H1 (cell line): ENCODE results near the gene DLST. TPM values are rescaled to one million over a fixed set of nuclear protein-coding genes. Genes with fewer than 3 reads are reported as not detected.

Source experiments
- CTCF ChIA-PET: fragments of 300-600 bp; sonication (Branson Sonifier 250); formaldehyde crosslinking; loops from one replicate; lab custom pipeline; 2021; ENCODE audit not compliant: partially characterized antibody; lab: Charles Lee
- POLR2A ChIA-PET: fragments of 300-600 bp; sonication (Branson Sonifier 250); formaldehyde crosslinking; loops from one replicate; lab custom pipeline; 2021; ENCODE audit warnings: inconsistent platforms; ENCODE audit not compliant: partially characterized antibody; lab: Charles Lee
- DNase-seq, 2 experiments: peaks; one replicate each; pipeline versions ENCODE4 v3.0.0 to v3.0.0-alpha.2; 2010 to 2022; ENCODE audit warnings: low spot score in 2 of 2, low read depth in 1 of 2, mixed read lengths in 1 of 2
- FAIRE-seq: peaks from 2 replicates; lab custom pipeline; 2011; peaks lifted over from hg19 to GRCh38; lab: Jason Lieb, UNC
- H2AFZ ChIP-seq: 2 replicates; pipeline ENCODE4 v1.8.1; 2012; ENCODE audit warnings: low read length, inconsistent platforms
- H2AK5ac ChIP-seq: 2 replicates; pipeline ENCODE4 v1.6.1; 2013; ENCODE audit warnings: low read depth, low read length
- H2BK120ac ChIP-seq: replicated peaks from 2 replicates; pipeline ENCODE3; 2013; ENCODE audit warnings: low read depth, low read length, inconsistent platforms
- H2BK12ac ChIP-seq: 2 replicates; pipeline ENCODE4 v1.6.1; 2013; ENCODE audit warnings: low read depth, low read length
- H2BK15ac ChIP-seq: 2 replicates; pipeline ENCODE4 v1.6.1; 2013; ENCODE audit warnings: low read length
- H2BK20ac ChIP-seq: 2 replicates; pipeline ENCODE4 v1.6.1; 2013; ENCODE audit warnings: low read length
- H2BK5ac ChIP-seq: 2 replicates; pipeline ENCODE4 v1.6.1; 2013; ENCODE audit warnings: low read depth, low read length
- H3K14ac ChIP-seq: 2 replicates; pipeline ENCODE4 v1.6.1; 2013; ENCODE audit warnings: inconsistent platforms; ENCODE audit not compliant: insufficient read length
- H3K18ac ChIP-seq: 2 replicates; pipeline ENCODE4 v1.6.1; 2013; ENCODE audit warnings: low read length; ENCODE audit errors: extremely low read depth
- H3K23ac ChIP-seq: 2 replicates; pipeline ENCODE4 v1.6.1; 2013; ENCODE audit warnings: inconsistent platforms; ENCODE audit not compliant: insufficient read length
- H3K23me2 ChIP-seq: 2 replicates; pipeline ENCODE4 v1.6.1; 2013; ENCODE audit warnings: low read depth, low read length
- H3K27ac ChIP-seq: 2 replicates; pipeline ENCODE4 v1.6.1; 2011; ENCODE audit warnings: low read depth, low read length, inconsistent platforms
- H3K27me3 ChIP-seq, 4 experiments: replicated peaks in 1 of 4; 1 replicate in 1 of 4; 2 replicates in 3 of 4; pipeline versions ENCODE4 v1.6.1 to v1.8.1; 2011 to 2013; ENCODE audit warnings: low read length in 3 of 4, mild to moderate bottlenecking in 3 of 4, inconsistent platforms in 2 of 4, mixed read lengths in 2 of 4, moderate library complexity in 1 of 4; ENCODE audit not compliant: control insufficient read depth in 3 of 4, insufficient read depth in 3 of 4; ENCODE audit errors: extremely low read depth in 1 of 4
- H3K36me3 ChIP-seq, 4 experiments: 2 replicates each; pipeline versions ENCODE4 v1.6.1 to v1.8.1; 2011 to 2013; ENCODE audit warnings: mild to moderate bottlenecking in 4 of 4, low read length in 3 of 4, moderate library complexity in 2 of 4, control low read depth in 1 of 4, inconsistent platforms in 1 of 4; ENCODE audit not compliant: insufficient read depth in 4 of 4, control insufficient read depth in 2 of 4
- H3K4ac ChIP-seq: replicated peaks from 2 replicates; pipeline ENCODE3; 2013; ENCODE audit warnings: low read length, low read depth, mixed read lengths, inconsistent platforms; ENCODE audit not compliant: insufficient read length
- H3K4me1 ChIP-seq, 4 experiments: replicated peaks in 1 of 4; 1 replicate in 1 of 4; 2 replicates in 3 of 4; pipeline versions ENCODE4 v1.6.1 to v1.8.1; 2011 to 2013; ENCODE audit warnings: low read length in 3 of 4, inconsistent platforms in 2 of 4, mixed read lengths in 1 of 4; ENCODE audit not compliant: insufficient read depth in 4 of 4, control insufficient read depth in 3 of 4
- H3K4me2 ChIP-seq, 2 experiments: 2 replicates each; pipeline versions ENCODE4 v1.6.1 to v1.8.1; 2011 to 2013; ENCODE audit warnings: low read depth in 2 of 2, low read length in 2 of 2, control low read depth in 1 of 2, inconsistent platforms in 1 of 2, mild to moderate bottlenecking in 1 of 2; ENCODE audit not compliant: insufficient read depth in 1 of 2
- H3K4me3 ChIP-seq, 4 experiments: fragments of 200-600, 300-600 bp in 1 of 4; sonication (generic), shearing (Covaris generic), sonication (Bioruptor Twin) in 1 of 4; 2 replicates each; pipeline versions ENCODE4 v1.5.1 to v1.8.1; 2011 to 2016; ENCODE audit warnings: low read length in 4 of 4, low read depth in 3 of 4, control low read depth in 2 of 4, inconsistent platforms in 2 of 4, mild to moderate bottlenecking in 2 of 4, mixed read lengths in 1 of 4, moderate library complexity in 1 of 4; ENCODE audit not compliant: insufficient read depth in 2 of 4; ENCODE audit errors: extremely low read depth in 1 of 4
- H3K56ac ChIP-seq: replicated peaks from 2 replicates; pipeline ENCODE3; 2013; ENCODE audit warnings: low read depth, mild to moderate bottlenecking, mixed read lengths, low read length, inconsistent platforms; ENCODE audit not compliant: insufficient read length
- H3K79me1 ChIP-seq: 2 replicates; pipeline ENCODE4 v1.6.1; 2013; ENCODE audit warnings: low read depth, low read length, control low read depth
- H3K79me2 ChIP-seq, 2 experiments: 2 replicates each; pipeline versions ENCODE4 v1.6.1 to v1.8.1; 2012 to 2013; ENCODE audit warnings: low read length in 2 of 2, mild to moderate bottlenecking in 2 of 2, inconsistent platforms in 1 of 2; ENCODE audit not compliant: insufficient read depth in 2 of 2, control insufficient read depth in 1 of 2
- H3K9ac ChIP-seq, 4 experiments: replicated peaks in 1 of 4; 1 replicate in 1 of 4; 2 replicates in 3 of 4; pipeline versions ENCODE4 v1.6.1 to v1.8.1; 2011 to 2013; ENCODE audit warnings: low read depth in 3 of 4, low read length in 3 of 4, control low read depth in 2 of 4, mild to moderate bottlenecking in 2 of 4, moderate library complexity in 2 of 4, inconsistent platforms in 1 of 4; ENCODE audit errors: extremely low read depth in 1 of 4
- H3K9me3 ChIP-seq, 2 experiments: 2 replicates each; pipeline versions ENCODE4 v1.6.1 to v1.8.1; 2012 to 2013; ENCODE audit warnings: mild to moderate bottlenecking in 2 of 2, moderate library complexity in 2 of 2, control low read depth in 1 of 2, inconsistent platforms in 1 of 2, low read depth in 1 of 2, low read length in 1 of 2, mixed read lengths in 1 of 2; ENCODE audit not compliant: insufficient read depth in 2 of 2
- H4K20me1 ChIP-seq, 2 experiments: replicated peaks in 1 of 2; 2 replicates each; pipeline versions ENCODE3 to v1.8.1; 2011 to 2013; ENCODE audit warnings: inconsistent platforms in 2 of 2, low read length in 2 of 2, mild to moderate bottlenecking in 1 of 2; ENCODE audit not compliant: insufficient read depth in 2 of 2, control insufficient read depth in 1 of 2
- H4K5ac ChIP-seq: 2 replicates; pipeline ENCODE4 v1.6.1; 2013; ENCODE audit warnings: low read length, low read depth, mixed read lengths, inconsistent platforms; ENCODE audit not compliant: insufficient read length
- H4K8ac ChIP-seq: 2 replicates; pipeline ENCODE4 v1.8.0; 2013; ENCODE audit warnings: mild to moderate bottlenecking, moderate library complexity, low read length, inconsistent platforms; ENCODE audit not compliant: insufficient read depth; ENCODE audit errors: extremely low read depth
- H4K91ac ChIP-seq: replicated peaks from 2 replicates; pipeline ENCODE3; 2013; ENCODE audit warnings: low read length, mixed read lengths, inconsistent platforms; ENCODE audit not compliant: insufficient read length
- BCL11A ChIP-seq, 2 experiments: IDR thresholded peaks; one replicate each; pipeline ENCODE4 v1.6.1; 2011; ENCODE audit warnings: low read depth in 2 of 2, low read length in 2 of 2, mild to moderate bottlenecking in 2 of 2
- BRCA1 ChIP-seq: IDR thresholded peaks from 2 replicates; pipeline ENCODE4 v1.6.1; 2012; ENCODE audit warnings: low read depth, low read length, improper control_type of control experiment
- EGR1 ChIP-seq: IDR thresholded peaks from 2 replicates; pipeline ENCODE4 v1.6.1; 2011; ENCODE audit warnings: low read depth, low read length, borderline replicate concordance
- KDM4A ChIP-seq: IDR thresholded peaks from one replicate; pipeline ENCODE4 v1.7.1; 2012; ENCODE audit warnings: low read depth, mild to moderate bottlenecking, moderate library complexity, low read length, inconsistent platforms; ENCODE audit not compliant: severe bottlenecking
- NRF1 ChIP-seq: IDR thresholded peaks from 2 replicates; pipeline ENCODE4 v1.6.1; 2011; ENCODE audit warnings: mild to moderate bottlenecking, low read depth, low read length, improper control_type of control experiment
- RBBP5 ChIP-seq: IDR thresholded peaks from 2 replicates; pipeline ENCODE4 v1.7.1; 2012; ENCODE audit warnings: low read depth, mild to moderate bottlenecking, inconsistent platforms, low read length, moderate library complexity, borderline replicate concordance
- SIN3A ChIP-seq, 2 experiments: IDR thresholded peaks in 1 of 2; conservative IDR thresholded peaks in 1 of 2; 2 replicates each; pipeline ENCODE4 v1.6.1; 2011 to 2012; ENCODE audit warnings: low read length in 2 of 2, improper control_type of control experiment in 1 of 2, low read depth in 1 of 2, mild to moderate bottlenecking in 1 of 2
- SP2 ChIP-seq: IDR thresholded peaks from 2 replicates; pipeline ENCODE4 v1.6.1; 2012; ENCODE audit warnings: mild to moderate bottlenecking, low read length, inconsistent platforms
- USF2 ChIP-seq: IDR thresholded peaks from 2 replicates; pipeline ENCODE4 v1.6.1; 2011; ENCODE audit warnings: low read length, improper control_type of control experiment
- WGBS, 2 experiments: shearing (Covaris generic) in 1 of 2; methylation state at CpG; one replicate each; pipeline versions ENCODE4 v1.1.6 to v1.1.7; 2013 to 2015; ENCODE audit warnings: low lambda C conversion rate in 2 of 2, mixed read lengths in 2 of 2, inconsistent platforms in 1 of 2, low coverage in 1 of 2, missing lambda C conversion rate in 1 of 2; ENCODE audit not compliant: insufficient replicate concordance in 2 of 2, insufficient coverage in 1 of 2, insufficient read length in 1 of 2; ENCODE audit errors: extremely low coverage in 1 of 2, missing lambda C conversion rate in 1 of 2; 5-methylcytosine and 5-hydroxymethylcytosine counted together
- polyA plus RNA-seq, 7 experiments: library from polyadenylated mRNA; depleted of rRNA in 3 of 7; stranded (reverse) in 5 of 7; unstranded in 2 of 7; fragments of >200 nt in 5 of 7; fragments of 200-250 nt in 2 of 7; gene quantifications; 1 replicate in 5 of 7; 2 replicates in 1 of 7; 4 replicates in 1 of 7; pipeline versions ENCODE4 v1.2.1 to v1.2.3, GENCODE V29; 2011 to 2013; ENCODE audit warnings: missing spikeins in 2 of 7, mixed read lengths in 2 of 7
- total RNA-seq: library from RNA; stranded (reverse); fragmentation: NEBNext Ultra II Directional; extraction: Animal tissue kit (Norgen Biotek cat#: 25700); gene quantifications from 2 replicates; pipeline ENCODE4 v1.2.1, GENCODE V29; 2021

Gene DLST
- total and polyA plus RNA-seq, 2 of the 8 experiments (the other 6 are each of a cell fraction or from before 2014, with no cell fraction given), result 96.5 to 117 TPM

- no peak overlapping the region; the same call in 1 of the 2 replicates for H4K8ac ChIP-seq
- no peak for TF ChIP-seq KDM4A
- no peak for TF ChIP-seq NRF1
- TF ChIP-seq USF2, result no peak
- no peak for TF ChIP-seq SIN3A (conservative IDR thresholded peaks at IDR 0.05 in 1 of 2, IDR thresholded peaks at IDR 0.05 in 1 of 2; ENCODE audit: low read depth in 1 of 2, low read length in 2 of 2)
- TF ChIP-seq BRCA1, result no peak
- TF ChIP-seq RBBP5, result no peak
- TF ChIP-seq SP2, result no peak
- no peak for TF ChIP-seq EGR1
- no peak for TF ChIP-seq BCL11A (IDR thresholded peaks at IDR 0.05; ENCODE audit: low read depth in 2 of 2, low read length in 2 of 2)
- TF ChIP-seq, all 59 proteins: peak for 0
- POLR2A ChIA-PET, result interaction anchor here (1.0 to 6.8 kb wide), 12 partner anchors 8 to 561 kb away, joined by 3 to 80 read pairs (median 5); partner anchors contain the start of genes RPS6KL1, VRTN and ZC2HC1C
Measured at GRCh38 chr14:74908861-74909341, 27.2 kb downstream of the DLST start.

More at GRCh38 chr14:74908861-74909341, 27.2 kb downstream of the DLST start:
- H3K4me1 ChIP-seq, result no peaks in the 10 kb centered on the region; a peak in 1 of 7 replicates
- no peak overlapping the region for H3K14ac ChIP-seq
- no peak overlapping the region for H2BK12ac ChIP-seq
- peaks cover 0 to 6% (median under 1%) of the 10 kb centered on the region in 4 experiments; a peak in 5 of 8 replicates for H3K36me3 ChIP-seq
- H3K23me2 ChIP-seq, result no peaks in the 10 kb centered on the region
- no peak overlapping the region for H3K56ac ChIP-seq
- H4K91ac ChIP-seq, result no peak overlapping the region
- H2AFZ ChIP-seq, result no peak overlapping the region
- H3K4me2 ChIP-seq, result no peak overlapping the region
- H2AK5ac ChIP-seq, result no peak overlapping the region
- no peaks in the 10 kb centered on the region for H3K79me1 ChIP-seq
- H3K27me3 ChIP-seq, result no peaks in the 10 kb centered on the region
- CTCF ChIA-PET, result interaction anchor here (1.0 to 24.8 kb wide), 10 partner anchors 9 to 178 kb away, joined by 3 to 509 read pairs (median 38); partner anchors contain the start of genes PROX2 and RPS6KL1
- H3K18ac ChIP-seq, result no peak overlapping the region
- no peak overlapping the region for H3K23ac ChIP-seq
- no peak overlapping the region for H2BK120ac ChIP-seq
- no peak overlapping the region for H2BK20ac ChIP-seq
- H2BK15ac ChIP-seq, result no peak overlapping the region
- H3K9me3 ChIP-seq, result no peaks in the 10 kb centered on the region
- 93% methylated on average over 9 of the region's 9 CpGs; no CpG with 5 or more reads in 1 of the 2 experiments for WGBS, 2 experiments
- peaks cover 2 to 8% of the 10 kb centered on the region in 2 experiments for H4K20me1 ChIP-seq
- no peak overlapping the region for H3K9ac ChIP-seq
- FAIRE-seq, result no peak
- no peak overlapping the region for H3K4ac ChIP-seq
- no peak for DNase-seq
- H2BK5ac ChIP-seq, result no peak overlapping the region
- no peaks in the 10 kb centered on the region for H3K79me2 ChIP-seq
- H4K5ac ChIP-seq, result no peak overlapping the region
- H3K4me3 ChIP-seq, result no peak overlapping the region
- H3K27ac ChIP-seq, result no peak overlapping the region
